ENCODE results near the gene PNPLA6.
A peak's percentile ranks its signal among the peaks of the same experiment; 100 is the strongest.

PNPLA6 gene

DNA sequence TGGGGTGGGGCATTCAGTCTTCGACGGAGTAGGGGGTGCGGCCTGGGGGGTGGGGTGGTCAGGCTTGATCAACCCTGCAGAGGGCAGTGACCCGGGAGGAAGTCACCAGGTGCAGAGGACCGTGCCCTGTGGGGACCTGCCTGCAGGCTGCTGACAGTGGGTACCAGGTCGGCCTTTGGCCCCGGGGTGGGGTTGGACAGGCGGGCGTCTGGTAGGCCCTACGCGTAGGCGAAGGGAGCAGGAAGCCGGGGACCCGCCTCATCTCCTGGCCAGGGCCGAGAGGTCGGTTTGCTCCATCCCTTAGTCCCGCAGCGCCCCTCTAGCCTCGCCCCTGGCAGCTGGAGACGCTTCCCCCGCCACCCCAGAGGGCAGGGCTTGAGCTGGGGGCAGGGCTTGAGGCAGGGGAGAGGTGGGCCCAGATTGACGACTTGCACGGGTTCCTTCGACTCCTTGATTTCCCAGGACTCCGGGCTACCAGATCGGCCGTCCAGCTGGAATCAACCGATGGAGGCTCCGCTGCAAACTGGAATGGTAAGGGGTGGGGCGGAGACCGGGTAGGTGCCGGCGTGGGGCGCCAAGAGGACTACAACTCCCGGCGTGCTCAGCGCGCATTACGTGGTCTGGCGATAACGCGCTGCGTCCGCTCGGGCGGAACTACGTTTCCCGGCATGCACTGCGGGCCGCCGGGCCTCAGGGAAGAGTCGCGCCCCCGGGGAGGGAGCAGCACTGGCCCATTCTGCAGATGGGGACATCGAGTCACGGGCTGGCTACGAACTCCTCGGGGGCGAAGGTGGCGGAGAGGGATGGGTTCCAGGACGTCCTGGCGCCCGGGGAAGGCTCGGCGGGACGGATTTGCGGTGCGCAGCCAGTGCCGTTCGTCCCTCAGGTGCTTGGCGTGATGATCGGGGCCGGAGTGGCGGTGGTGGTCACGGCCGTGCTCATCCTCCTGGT lies at the start of gene PNPLA6:
Gene PNPLA6 (plus strand): TSS at position 671 of the 951 bp plus-strand sequence. CDS start 72 bp downstream, at position 743.
- peak within 1 kb of the TSS; percentile 87 for H3K27ac Mint-ChIP-seq
- no peaks in the 10 kb centered on the region for H3K27me3 Mint-ChIP-seq (ENCODE audit: low read depth)
- peaks cover 21% of the 10 kb centered on the region for H3K36me3 Mint-ChIP-seq (ENCODE audit: low read depth)
- H3K9me3 Mint-ChIP-seq, result no peaks in the 10 kb centered on the region
- H3K4me3 Mint-ChIP-seq, result peak within 1 kb of the TSS; percentile 93
- peaks cover 8% of the 10 kb centered on the region for H3K4me1 Mint-ChIP-seq (ENCODE audit: low read depth)

GRCh38 chr19:7486923-7487322 lies 48.6 kb upstream of the PNPLA6 start:
- Mint-ChIP-seq H3K36me3 (ENCODE audit: low read depth) (no peaks in the 10 kb centered on the region), H3K4me3 (no peak overlapping the region), H3K27me3 (ENCODE audit: low read depth) (no peaks in the 10 kb centered on the region), H3K4me1 (ENCODE audit: low read depth) (peaks cover 11% of the 10 kb centered on the region), H3K9me3 (no peaks in the 10 kb centered on the region), H3K27ac (no peak overlapping the region)

GRCh38 chr19:7488736-7489353 lies 46.7 kb upstream of the PNPLA6 start, which contains the start of gene PEX11G:
TSS of gene PEX11G (minus strand) at chr19:7489035. CDS start at chr19:7489010, 25 bp downstream.
- Mint-ChIP-seq H3K27ac (peak within 1 kb of the TSS; percentile 88), H3K27me3 (ENCODE audit: low read depth) (no peaks in the 10 kb centered on the region), H3K4me1 (ENCODE audit: low read depth) (peaks cover 14% of the 10 kb centered on the region), H3K36me3 (ENCODE audit: low read depth) (no peaks in the 10 kb centered on the region), H3K9me3 (no peaks in the 10 kb centered on the region), H3K4me3 (peak within 1 kb of the TSS; percentile 83)

DNA sequence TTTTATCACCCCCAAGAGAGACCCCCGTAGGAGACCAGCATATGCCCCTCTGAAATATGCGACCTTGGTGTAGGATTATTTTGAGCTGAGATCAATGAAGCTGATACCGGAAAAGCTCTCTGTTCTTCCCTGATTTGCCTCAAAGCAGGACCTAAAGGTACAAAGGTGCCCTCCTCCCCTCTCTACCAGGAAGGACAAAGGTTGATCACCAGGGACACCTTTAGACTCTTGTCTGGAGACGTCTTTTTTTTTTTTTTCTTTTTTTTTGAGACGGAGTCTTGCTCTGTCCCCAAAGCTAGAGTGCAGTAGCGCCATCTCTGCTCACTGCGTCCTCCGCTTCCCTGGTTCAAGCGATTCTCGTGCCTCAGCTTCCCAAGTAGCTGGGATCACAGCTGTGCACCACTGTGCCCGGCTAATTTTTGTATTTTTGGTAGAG lies 45.9 kb upstream of the PNPLA6 start:
- H3K27ac Mint-ChIP-seq, result peak overlapping the region; percentile 88
- H3K4me1 Mint-ChIP-seq (ENCODE audit: low read depth), result peaks cover 14% of the 10 kb centered on the region
- no peaks in the 10 kb centered on the region for H3K9me3 Mint-ChIP-seq
- no peaks in the 10 kb centered on the region for H3K36me3 Mint-ChIP-seq (ENCODE audit: low read depth)
- H3K4me3 Mint-ChIP-seq, result peak overlapping the region; percentile 83
- H3K27me3 Mint-ChIP-seq (ENCODE audit: low read depth), result no peaks in the 10 kb centered on the region

DNA sequence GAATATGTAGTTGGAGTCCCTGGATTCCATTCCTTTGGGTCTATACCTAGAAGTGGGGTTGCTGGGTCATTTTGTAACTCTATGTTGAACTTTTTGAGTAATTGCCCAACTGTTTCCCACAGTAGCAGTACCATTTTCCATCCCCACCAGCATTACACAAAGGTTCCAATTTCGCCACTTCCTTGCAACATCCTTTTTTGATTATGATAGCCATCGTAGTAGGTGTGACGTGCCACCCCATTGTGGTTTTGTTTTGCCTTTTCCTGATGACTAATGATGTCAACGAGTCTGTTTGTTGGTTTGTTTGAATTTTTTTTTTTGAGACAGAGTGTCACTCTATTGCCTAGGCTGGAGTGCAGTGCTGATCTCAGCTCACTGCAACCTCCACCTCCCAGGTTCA lies 43.4 kb upstream of the PNPLA6 start:
- peaks cover 5% of the 10 kb centered on the region for H3K27me3 Mint-ChIP-seq (ENCODE audit: low read depth)
- no peaks in the 10 kb centered on the region for H3K36me3 Mint-ChIP-seq (ENCODE audit: low read depth)
- no peak overlapping the region for H3K4me3 Mint-ChIP-seq
- H3K9me3 Mint-ChIP-seq, result no peaks in the 10 kb centered on the region
- peak overlapping the region; percentile 8 for H3K27ac Mint-ChIP-seq
- peaks cover 14% of the 10 kb centered on the region for H3K4me1 Mint-ChIP-seq (ENCODE audit: low read depth)

DNA sequence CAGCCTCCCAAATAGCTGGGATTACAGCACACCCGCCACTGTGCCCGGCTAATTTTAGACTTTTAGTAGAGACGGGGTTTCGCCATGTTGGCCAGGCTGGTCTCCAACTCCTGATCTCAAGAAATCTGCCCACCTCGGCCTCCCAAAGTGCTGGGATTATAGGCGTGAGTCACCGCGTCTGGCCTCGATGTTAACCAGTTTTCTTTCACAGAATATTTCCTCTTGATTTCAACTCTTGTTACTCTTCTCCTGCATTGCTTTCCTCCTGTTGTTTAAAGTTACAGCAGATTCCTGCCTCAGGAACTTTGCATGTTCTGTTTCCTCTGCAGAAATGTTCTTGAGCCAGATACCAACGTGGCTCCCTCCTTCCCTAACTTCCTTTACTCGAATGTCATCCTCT lies 43.0 kb upstream of the PNPLA6 start:
- H3K4me3 Mint-ChIP-seq, result no peak overlapping the region
- H3K27me3 Mint-ChIP-seq (ENCODE audit: low read depth), result peaks cover 5% of the 10 kb centered on the region
- H3K27ac Mint-ChIP-seq, result peak overlapping the region; percentile 84

GRCh38 chr19:7494416-7495098 lies 41.0 kb upstream of the PNPLA6 start:
- Mint-ChIP-seq H3K27me3 (ENCODE audit: low read depth) (peaks cover 17% of the 10 kb centered on the region), H3K4me3 (no peak overlapping the region), H3K9me3 (no peaks in the 10 kb centered on the region), H3K36me3 (ENCODE audit: low read depth) (no peaks in the 10 kb centered on the region), H3K27ac (no peak overlapping the region), H3K4me1 (ENCODE audit: low read depth) (peaks cover 9% of the 10 kb centered on the region)

More for the DNA sequence above, 43.0 kb upstream of the PNPLA6 start:
- H3K36me3 Mint-ChIP-seq (ENCODE audit: low read depth), result no peaks in the 10 kb centered on the region
- H3K4me1 Mint-ChIP-seq (ENCODE audit: low read depth), result peaks cover 14% of the 10 kb centered on the region
- H3K9me3 Mint-ChIP-seq, result no peaks in the 10 kb centered on the region

GRCh38 chr19:7497292-7497691 lies 38.2 kb upstream of the PNPLA6 start:
- H3K27me3 Mint-ChIP-seq (ENCODE audit: low read depth), result peaks cover 34% of the 10 kb centered on the region
- no peaks in the 10 kb centered on the region for H3K36me3 Mint-ChIP-seq (ENCODE audit: low read depth)
- H3K27ac Mint-ChIP-seq, result no peak overlapping the region
- no peaks in the 10 kb centered on the region for H3K9me3 Mint-ChIP-seq
- H3K4me3 Mint-ChIP-seq, result no peak overlapping the region
- H3K4me1 Mint-ChIP-seq (ENCODE audit: low read depth), result peaks cover 4% of the 10 kb centered on the region

DNA sequence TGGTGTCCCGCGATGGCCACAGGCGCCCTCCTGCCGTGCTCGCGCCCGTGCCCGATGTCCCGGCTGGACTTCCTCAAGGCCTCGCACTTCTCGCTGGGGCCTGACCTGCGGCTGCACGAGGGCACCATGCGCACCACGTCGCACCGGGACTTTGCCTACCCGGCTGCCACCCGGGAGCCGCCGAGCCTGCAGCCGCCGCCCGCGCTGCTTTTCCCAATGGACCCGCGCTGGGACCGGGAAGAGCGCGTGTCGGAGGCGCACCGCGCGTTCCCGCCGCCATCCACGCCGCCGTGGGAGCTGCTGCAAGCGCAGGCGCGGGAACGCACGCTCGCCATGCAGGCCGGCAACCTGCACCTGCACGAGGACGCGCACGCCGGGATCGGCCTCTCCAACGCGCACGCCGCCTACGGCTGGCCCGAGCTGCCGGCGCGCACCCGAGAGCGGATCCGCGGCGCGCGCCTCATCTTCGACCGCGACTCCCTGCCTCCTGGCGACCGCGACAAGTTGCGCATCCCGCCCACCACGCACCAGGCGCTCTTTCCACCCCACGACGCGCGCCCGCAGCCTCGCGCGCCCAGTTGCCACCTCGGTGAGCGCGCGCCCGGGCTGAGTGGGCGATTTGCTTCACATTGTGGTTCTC lies 34.6 kb upstream of the PNPLA6 start:
- Mint-ChIP-seq H3K4me1 (ENCODE audit: low read depth) (peaks cover 4% of the 10 kb centered on the region), H3K27me3 (ENCODE audit: low read depth) (peaks cover 42% of the 10 kb centered on the region), H3K9me3 (no peaks in the 10 kb centered on the region), H3K4me3 (peak overlapping the region; percentile 21), H3K36me3 (ENCODE audit: low read depth) (no peaks in the 10 kb centered on the region), H3K27ac (no peak overlapping the region)

- H3K9me3 Mint-ChIP-seq, result no peaks in the 10 kb centered on the region
- H3K4me1 Mint-ChIP-seq (ENCODE audit: low read depth), result peaks cover 7% of the 10 kb centered on the region
- peaks cover 37% of the 10 kb centered on the region for H3K27me3 Mint-ChIP-seq (ENCODE audit: low read depth)
- no peak overlapping the region for H3K4me3 Mint-ChIP-seq
- no peaks in the 10 kb centered on the region for H3K36me3 Mint-ChIP-seq (ENCODE audit: low read depth)
- no peak overlapping the region for H3K27ac Mint-ChIP-seq
These were observed 33.0 kb upstream of the PNPLA6 start for GRCh38 chr19:7502552-7502951.

GRCh38 chr19:7504684-7505083 lies 30.8 kb upstream of the PNPLA6 start:
- no peak overlapping the region for H3K4me3 Mint-ChIP-seq
- no peaks in the 10 kb centered on the region for H3K9me3 Mint-ChIP-seq
- H3K27me3 Mint-ChIP-seq (ENCODE audit: low read depth), result peaks cover 23% of the 10 kb centered on the region
- H3K4me1 Mint-ChIP-seq (ENCODE audit: low read depth), result peaks cover 7% of the 10 kb centered on the region
- H3K27ac Mint-ChIP-seq, result no peak overlapping the region
- no peaks in the 10 kb centered on the region for H3K36me3 Mint-ChIP-seq (ENCODE audit: low read depth)

DNA sequence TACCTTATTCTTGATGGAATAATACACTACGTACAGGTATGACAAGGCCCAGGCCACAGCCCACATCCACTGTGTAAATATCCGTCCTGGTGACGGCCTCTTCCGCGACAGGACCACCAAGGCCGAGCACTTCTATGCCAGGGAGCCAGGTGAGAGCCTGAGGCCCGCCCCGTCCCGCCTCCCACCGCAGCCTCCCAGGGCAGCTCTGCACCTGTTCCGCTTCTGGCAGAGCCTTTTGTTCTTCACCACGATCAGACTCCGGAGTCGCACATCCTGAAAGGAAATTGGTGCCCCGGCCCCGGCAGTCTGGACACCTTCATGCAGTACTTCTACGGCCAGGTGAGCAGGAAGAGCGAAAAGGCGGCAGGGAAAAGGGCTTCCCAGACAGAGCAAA lies 30.2 kb upstream of the PNPLA6 start:
- H3K36me3 Mint-ChIP-seq (ENCODE audit: low read depth), result no peaks in the 10 kb centered on the region
- peaks cover 7% of the 10 kb centered on the region for H3K4me1 Mint-ChIP-seq (ENCODE audit: low read depth)
- peak overlapping the region; percentile 21 for H3K4me3 Mint-ChIP-seq
- H3K27me3 Mint-ChIP-seq (ENCODE audit: low read depth), result peaks cover 19% of the 10 kb centered on the region
- H3K9me3 Mint-ChIP-seq, result no peaks in the 10 kb centered on the region
- no peak overlapping the region for H3K27ac Mint-ChIP-seq

- Mint-ChIP-seq H3K4me3 (peak overlapping the region; percentile 21), H3K4me1 (ENCODE audit: low read depth) (peaks cover 7% of the 10 kb centered on the region), H3K9me3 (no peaks in the 10 kb centered on the region), H3K36me3 (ENCODE audit: low read depth) (no peaks in the 10 kb centered on the region), H3K27me3 (ENCODE audit: low read depth) (peaks cover 19% of the 10 kb centered on the region), H3K27ac (no peak overlapping the region)
These were observed 29.7 kb upstream of the PNPLA6 start for GRCh38 chr19:7505682-7506384.

Measured in T-helper 1 cell treated with Interleukin-12 subunit alpha and Interleukin-12 subunit beta and Interleukin-4 antibody, amounts not matched to agents 30 μg/mL and 1 μg/mL, for 36 hours (primary cell).